ENCODE measurements around the gene SENP3. TPM values are rescaled to one million over a fixed set of nuclear protein-coding genes. Genes with fewer than 3 reads are reported as not detected.

The SENP3 gene
- total and polyA plus RNA-seq, 2 of the 13 experiments (the other 11 are each of a cell fraction or from before 2014, with no cell fraction given) = 55.8 to 75.4 TPM

DNA sequence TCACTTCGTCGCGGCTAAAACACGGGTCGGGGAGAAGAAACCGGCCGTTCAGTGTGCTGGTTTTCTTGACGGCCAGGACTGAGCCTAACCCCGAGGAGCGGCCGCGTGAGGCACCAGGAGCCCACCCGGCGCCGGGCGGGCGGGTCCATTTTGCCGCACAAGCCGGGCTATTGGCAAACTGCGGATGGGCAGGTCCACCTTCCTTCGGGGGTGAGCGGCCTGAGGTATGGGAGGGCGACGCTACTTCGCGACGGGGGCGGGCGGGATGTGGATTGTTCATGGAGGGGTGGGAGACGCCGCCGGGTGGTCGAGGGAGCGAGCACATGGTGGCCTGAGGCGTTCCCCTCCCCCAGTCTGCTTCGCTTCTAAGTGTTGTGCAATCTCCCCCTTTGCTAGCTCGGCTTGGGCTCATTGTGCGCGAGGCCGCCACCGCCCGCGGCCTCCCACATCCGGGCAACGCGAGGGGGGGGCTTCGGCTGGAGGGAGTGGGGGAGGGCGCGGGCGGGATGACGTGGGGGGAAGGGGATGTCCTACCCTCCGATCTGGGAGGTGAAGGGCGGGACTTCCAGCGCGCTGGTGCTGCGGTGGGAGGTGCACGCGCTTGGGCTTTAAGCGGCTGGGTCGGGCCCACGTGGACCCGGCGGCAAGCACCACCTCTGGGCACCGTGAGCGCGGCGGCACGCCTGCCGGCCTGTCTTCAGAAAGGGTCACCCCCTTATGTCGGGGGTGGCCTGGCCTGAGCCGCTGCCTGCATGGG lies 11.8 kb downstream of the SENP3 start (continued):
- TF ChIP-seq ZNF773 (CRISPR knock-in tag; IDR thresholded peaks at IDR 0.05; ENCODE audit: borderline replicate concordance) (no peak), ZNF761 (CRISPR knock-in tag; conservative IDR thresholded peaks at IDR 0.05) (no peak), YEATS2 (CRISPR knock-in tag; IDR thresholded peaks at IDR 0.05; ENCODE audit: borderline replicate concordance) (peak; percentile 90), ZNF234 (CRISPR knock-in tag; conservative IDR thresholded peaks at IDR 0.05) (no peak), BRD4 (CRISPR knock-in tag; IDR thresholded peaks at IDR 0.05) (peak; percentile 66), ZNF709 (CRISPR knock-in tag; IDR thresholded peaks at IDR 0.05) (no peak), ETV6 (CRISPR knock-in tag; conservative IDR thresholded peaks at IDR 0.05) (no peak)
- TF ChIP-seq, protein P1, sequence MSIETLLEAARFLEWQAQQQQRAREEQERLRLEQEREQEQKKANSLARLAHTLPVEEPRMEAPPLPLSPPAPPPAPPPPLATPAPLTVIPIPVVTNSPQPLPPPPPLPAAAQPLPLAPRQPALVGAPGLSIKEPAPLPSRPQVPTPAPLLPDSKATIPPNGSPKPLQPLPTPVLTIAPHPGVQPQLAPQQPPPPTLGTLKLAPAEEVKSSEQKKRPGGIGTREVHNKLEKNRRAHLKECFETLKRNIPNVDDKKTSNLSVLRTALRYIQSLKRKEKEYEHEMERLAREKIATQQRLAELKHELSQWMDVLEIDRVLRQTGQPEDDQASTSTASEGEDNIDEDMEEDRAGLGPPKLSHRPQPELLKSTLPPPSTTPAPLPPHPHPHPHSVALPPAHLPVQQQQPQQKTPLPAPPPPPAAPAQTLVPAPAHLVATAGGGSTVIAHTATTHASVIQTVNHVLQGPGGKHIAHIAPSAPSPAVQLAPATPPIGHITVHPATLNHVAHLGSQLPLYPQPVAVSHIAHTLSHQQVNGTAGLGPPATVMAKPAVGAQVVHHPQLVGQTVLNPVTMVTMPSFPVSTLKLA (IDR thresholded peaks at IDR 0.05) = peak; percentile 71
- TF ChIP-seq, protein P2, sequence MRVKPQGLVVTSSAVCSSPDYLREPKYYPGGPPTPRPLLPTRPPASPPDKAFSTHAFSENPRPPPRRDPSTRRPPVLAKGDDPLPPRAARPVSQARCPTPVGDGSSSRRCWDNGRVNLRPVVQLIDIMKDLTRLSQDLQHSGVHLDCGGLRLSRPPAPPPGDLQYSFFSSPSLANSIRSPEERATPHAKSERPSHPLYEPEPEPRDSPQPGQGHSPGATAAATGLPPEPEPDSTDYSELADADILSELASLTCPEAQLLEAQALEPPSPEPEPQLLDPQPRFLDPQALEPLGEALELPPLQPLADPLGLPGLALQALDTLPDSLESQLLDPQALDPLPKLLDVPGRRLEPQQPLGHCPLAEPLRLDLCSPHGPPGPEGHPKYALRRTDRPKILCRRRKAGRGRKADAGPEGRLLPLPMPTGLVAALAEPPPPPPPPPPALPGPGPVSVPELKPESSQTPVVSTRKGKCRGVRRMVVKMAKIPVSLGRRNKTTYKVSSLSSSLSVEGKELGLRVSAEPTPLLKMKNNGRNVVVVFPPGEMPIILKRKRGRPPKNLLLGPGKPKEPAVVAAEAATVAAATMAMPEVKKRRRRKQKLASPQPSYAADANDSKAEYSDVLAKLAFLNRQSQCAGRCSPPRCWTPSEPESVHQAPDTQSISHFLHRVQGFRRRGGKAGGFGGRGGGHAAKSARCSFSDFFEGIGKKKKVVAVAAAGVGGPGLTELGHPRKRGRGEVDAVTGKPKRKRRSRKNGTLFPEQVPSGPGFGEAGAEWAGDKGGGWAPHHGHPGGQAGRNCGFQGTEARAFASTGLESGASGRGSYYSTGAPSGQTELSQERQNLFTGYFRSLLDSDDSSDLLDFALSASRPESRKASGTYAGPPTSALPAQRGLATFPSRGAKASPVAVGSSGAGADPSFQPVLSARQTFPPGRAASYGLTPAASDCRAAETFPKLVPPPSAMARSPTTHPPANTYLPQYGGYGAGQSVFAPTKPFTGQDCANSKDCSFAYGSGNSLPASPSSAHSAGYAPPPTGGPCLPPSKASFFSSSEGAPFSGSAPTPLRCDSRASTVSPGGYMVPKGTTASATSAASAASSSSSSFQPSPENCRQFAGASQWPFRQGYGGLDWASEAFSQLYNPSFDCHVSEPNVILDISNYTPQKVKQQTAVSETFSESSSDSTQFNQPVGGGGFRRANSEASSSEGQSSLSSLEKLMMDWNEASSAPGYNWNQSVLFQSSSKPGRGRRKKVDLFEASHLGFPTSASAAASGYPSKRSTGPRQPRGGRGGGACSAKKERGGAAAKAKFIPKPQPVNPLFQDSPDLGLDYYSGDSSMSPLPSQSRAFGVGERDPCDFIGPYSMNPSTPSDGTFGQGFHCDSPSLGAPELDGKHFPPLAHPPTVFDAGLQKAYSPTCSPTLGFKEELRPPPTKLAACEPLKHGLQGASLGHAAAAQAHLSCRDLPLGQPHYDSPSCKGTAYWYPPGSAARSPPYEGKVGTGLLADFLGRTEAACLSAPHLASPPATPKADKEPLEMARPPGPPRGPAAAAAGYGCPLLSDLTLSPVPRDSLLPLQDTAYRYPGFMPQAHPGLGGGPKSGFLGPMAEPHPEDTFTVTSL (CRISPR knock-in tag; IDR thresholded peaks at IDR 0.05; ENCODE audit: borderline replicate concordance) = no peak
- TF ChIP-seq, protein P3, sequence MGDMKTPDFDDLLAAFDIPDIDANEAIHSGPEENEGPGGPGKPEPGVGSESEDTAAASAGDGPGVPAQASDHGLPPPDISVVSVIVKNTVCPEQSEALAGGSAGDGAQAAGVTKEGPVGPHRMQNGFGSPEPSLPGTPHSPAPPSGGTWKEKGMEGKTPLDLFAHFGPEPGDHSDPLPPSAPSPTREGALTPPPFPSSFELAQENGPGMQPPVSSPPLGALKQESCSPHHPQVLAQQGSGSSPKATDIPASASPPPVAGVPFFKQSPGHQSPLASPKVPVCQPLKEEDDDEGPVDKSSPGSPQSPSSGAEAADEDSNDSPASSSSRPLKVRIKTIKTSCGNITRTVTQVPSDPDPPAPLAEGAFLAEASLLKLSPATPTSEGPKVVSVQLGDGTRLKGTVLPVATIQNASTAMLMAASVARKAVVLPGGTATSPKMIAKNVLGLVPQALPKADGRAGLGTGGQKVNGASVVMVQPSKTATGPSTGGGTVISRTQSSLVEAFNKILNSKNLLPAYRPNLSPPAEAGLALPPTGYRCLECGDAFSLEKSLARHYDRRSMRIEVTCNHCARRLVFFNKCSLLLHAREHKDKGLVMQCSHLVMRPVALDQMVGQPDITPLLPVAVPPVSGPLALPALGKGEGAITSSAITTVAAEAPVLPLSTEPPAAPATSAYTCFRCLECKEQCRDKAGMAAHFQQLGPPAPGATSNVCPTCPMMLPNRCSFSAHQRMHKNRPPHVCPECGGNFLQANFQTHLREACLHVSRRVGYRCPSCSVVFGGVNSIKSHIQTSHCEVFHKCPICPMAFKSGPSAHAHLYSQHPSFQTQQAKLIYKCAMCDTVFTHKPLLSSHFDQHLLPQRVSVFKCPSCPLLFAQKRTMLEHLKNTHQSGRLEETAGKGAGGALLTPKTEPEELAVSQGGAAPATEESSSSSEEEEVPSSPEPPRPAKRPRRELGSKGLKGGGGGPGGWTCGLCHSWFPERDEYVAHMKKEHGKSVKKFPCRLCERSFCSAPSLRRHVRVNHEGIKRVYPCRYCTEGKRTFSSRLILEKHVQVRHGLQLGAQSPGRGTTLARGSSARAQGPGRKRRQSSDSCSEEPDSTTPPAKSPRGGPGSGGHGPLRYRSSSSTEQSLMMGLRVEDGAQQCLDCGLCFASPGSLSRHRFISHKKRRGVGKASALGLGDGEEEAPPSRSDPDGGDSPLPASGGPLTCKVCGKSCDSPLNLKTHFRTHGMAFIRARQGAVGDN (CRISPR knock-in tag; IDR thresholded peaks at IDR 0.05) = peak; percentile 89
- TF ChIP-seq, protein P4, sequence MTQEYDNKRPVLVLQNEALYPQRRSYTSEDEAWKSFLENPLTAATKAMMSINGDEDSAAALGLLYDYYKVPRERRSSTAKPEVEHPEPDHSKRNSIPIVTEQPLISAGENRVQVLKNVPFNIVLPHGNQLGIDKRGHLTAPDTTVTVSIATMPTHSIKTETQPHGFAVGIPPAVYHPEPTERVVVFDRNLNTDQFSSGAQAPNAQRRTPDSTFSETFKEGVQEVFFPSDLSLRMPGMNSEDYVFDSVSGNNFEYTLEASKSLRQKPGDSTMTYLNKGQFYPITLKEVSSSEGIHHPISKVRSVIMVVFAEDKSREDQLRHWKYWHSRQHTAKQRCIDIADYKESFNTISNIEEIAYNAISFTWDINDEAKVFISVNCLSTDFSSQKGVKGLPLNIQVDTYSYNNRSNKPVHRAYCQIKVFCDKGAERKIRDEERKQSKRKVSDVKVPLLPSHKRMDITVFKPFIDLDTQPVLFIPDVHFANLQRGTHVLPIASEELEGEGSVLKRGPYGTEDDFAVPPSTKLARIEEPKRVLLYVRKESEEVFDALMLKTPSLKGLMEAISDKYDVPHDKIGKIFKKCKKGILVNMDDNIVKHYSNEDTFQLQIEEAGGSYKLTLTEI (CRISPR knock-in tag; conservative IDR thresholded peaks at IDR 0.05) = no peak
- TF ChIP-seq, protein P5, sequence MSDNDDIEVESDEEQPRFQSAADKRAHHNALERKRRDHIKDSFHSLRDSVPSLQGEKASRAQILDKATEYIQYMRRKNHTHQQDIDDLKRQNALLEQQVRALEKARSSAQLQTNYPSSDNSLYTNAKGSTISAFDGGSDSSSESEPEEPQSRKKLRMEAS (IDR thresholded peaks at IDR 0.05) = peak; percentile 96
- TF ChIP-seq, protein P6, sequence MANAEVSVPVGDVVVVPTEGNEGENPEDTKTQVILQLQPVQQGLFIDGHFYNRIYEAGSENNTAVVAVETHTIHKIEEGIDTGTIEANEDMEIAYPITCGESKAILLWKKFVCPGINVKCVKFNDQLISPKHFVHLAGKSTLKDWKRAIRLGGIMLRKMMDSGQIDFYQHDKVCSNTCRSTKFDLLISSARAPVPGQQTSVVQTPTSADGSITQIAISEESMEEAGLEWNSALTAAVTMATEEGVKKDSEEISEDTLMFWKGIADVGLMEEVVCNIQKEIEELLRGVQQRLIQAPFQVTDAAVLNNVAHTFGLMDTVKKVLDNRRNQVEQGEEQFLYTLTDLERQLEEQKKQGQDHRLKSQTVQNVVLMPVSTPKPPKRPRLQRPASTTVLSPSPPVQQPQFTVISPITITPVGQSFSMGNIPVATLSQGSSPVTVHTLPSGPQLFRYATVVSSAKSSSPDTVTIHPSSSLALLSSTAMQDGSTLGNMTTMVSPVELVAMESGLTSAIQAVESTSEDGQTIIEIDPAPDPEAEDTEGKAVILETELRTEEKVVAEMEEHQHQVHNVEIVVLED (CRISPR knock-in tag; IDR thresholded peaks at IDR 0.05; ENCODE audit: borderline replicate concordance) = peak; percentile 56
